Pons (tissue), 1 donor: ENCODE data around the gene GZF1.
"Not testable (repeated sequence)": the region's sequence is repeated elsewhere in the genome, so short reads cannot be mapped to it uniquely, and the experiment has no call there.

ENCODE experiments used
- DNase-seq: peaks from one replicate; pipeline ENCODE4 v3.0.0-alpha.2; 2016; ENCODE audit warnings: low spot score

Gene GZF1

GRCh38 chr20:23346002-23346401 is 16.0 kb upstream of the GZF1 start:
- DNase-seq = no peak

DNA sequence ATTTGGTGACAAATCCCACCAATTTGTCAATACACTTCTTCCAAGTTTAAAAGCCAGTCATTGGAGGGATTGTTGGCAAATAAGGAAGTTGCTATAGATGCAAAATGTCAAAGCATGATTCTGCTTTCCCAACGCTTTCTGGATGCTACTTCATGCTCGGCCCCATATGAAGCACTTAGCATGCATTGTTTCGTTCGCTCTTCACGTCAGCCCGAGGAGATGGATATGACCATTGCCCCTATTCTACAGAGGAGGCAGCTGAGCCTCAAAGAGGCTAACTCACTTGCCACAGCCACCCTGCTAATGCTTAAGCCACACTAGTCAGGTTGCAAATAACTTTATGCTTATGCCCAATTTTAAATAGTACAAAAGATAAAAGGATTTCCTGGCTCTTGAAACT is 14.2 kb upstream of the GZF1 start:
- DNase-seq = no peak

GRCh38 chr20:23348510-23348909 is 13.5 kb upstream of the GZF1 start:
- not testable (repeated sequence) for DNase-seq

DNA sequence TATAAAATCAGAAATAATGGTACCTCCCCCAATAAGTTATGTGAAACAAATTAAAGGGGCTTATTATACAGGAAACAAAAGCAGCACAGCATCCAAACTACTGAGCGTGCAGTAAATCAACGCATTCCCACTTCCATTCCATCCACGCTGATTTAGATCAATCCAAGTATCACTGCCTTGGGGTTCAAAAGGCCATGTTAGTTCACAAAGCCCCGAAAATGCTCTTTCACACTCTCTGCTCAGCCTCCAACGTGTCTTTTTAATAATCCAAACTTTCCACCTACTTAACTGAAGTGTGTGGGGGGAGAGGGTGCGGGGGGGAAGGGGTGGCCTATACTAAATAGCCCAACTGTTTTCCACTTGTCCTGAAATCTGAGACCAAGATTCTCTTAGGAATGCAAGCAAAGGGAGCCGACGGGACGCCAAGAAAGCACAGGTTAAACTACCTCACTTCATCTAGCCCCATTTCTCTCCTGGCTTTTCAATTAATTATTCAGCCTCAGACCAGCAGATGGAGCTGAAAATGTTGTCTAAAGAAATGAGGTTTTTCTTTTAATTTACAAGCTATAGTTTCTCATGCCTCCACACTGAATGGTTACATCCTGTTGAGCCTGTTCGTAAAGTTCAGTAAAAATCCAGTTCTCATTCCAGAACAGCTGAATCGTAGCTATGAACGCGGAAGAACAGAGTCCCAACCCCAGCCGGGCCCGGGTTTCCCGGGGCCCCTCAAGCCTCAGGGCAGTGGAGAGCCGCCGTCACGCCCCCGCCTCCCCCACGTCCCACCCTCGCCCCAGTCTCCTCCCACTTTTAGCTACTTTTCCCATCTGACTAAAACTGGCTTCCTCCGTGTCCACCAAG is 12.4 kb upstream of the GZF1 start:
- no peak for DNase-seq

GRCh38 chr20:23350196-23350903 is 11.6 kb upstream of the GZF1 start, which contains the start of gene NXT1:
Gene NXT1, plus strand, starts transcription at chr20:23350791. Its CDS starts 3,251 bp downstream, at chr20:23354042.
- peak; percentile 99 for DNase-seq

GRCh38 chr20:23350904-23351838 is 10.8 kb upstream of the GZF1 start:
- DNase-seq = peak; percentile 32

DNA sequence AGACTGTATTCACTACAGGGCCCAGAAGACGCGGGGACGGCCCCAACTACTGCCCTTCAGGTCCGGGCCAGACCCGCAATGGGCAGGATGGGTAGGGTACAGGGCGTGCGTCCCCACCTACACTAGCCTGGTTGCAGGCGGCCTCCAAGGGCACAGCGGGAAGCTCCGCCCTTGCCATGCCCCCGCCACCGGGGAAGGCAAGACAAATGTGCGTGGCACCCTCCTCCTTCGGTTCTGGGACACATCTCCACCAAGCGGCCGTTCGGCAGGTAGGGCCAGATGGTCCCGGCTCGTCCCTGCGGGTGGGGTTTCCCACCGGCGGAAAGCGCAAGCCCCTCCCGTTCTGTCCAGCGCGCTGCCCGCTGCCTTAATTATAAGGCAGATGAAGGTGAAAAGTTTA is 5.8 kb upstream of the GZF1 start:
- DNase-seq = no peak

DNA sequence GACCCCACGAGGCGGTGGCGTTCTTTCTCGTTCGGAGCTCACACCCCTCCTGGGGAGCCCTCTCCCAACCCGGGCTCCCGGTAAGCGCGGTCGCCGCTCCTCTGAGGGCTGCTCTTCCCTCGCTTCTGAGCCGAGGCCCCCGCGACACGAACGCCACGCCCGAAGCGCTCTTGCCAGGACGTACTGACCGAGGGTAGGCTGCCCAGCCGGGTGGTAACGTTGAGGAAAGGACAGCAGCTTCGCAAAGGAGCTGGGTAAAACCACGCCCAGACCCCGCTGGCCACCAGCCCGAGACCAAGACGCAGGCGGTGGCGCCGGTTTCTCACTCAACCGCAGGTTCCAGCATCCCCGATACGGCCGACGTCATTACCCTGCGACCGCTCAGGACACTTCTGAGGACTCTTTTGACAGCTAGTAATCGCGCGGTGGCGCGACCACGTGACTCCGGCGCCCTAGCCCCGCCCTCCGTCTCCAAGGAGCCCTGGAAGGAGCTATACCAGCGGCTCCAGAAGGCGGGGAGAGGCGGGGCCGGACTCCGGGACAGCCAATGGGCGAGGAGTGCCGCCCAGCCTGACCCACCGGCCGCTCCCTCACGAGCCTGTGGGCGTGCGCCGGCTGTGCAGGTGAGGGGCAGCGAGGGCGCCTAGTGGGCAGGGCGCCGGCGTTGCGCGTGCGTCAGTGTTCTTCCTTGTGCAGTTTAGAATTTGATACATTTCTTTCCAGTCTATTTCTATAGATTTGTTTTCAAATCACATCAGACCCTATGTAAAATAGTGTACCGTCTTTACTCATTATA is 4.0 kb upstream of the GZF1 start:
- peak; percentile 97 for DNase-seq

- DNase-seq = no peak
Measured at GRCh38 chr20:23358563-23358906, 3.4 kb upstream of the GZF1 start.

GRCh38 chr20:23358923-23359593 is 2.9 kb upstream of the GZF1 start:
- no peak for DNase-seq

- no peak for DNase-seq
Measured at GRCh38 chr20:23360531-23360930, 1.5 kb upstream of the GZF1 start.

GRCh38 chr20:23361119-23361475 is 885 bp upstream of the GZF1 start:
- peak; percentile 56 for DNase-seq

DNA sequence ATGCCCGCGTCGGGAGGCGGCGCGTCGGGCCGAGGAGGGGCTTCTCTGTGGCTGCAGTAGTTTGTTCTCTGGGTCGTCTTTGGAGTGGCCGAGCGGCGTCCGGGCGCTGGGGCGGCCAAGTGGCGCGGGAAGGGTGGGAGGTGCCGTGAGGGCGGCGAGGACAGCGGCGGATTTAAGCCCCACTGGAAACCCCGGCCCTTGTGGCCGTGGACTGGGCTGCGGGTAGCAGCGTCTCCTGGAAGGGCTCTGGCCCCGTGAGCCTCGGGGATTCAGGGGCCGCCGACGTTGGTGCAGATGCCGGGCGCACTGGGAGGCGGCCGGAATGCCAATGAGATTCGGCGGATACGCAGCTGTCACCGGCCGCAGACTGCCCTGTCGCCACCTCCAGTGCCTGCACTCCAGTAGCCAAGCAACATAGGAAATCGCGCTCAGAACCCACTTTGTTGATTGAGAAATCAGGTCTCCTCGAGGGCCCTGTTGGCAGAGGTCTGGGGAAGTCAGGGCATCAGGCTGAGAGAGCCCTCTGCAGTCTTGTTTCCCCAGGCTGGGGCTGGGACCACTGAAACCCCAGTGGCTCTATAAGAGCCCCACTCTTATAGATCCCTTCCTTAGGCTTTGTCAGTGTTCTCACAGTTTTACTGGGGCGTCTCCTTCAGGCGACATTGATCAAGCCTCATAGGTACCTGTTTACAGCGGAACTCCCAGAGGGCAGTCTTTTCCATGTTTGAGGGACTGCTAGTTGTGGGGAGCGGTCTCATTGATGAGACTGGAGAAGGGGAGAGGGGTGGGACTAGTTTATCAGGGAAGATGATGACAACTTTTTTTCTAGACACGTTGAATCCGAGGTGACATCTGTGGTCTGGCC is 642 bp downstream of the GZF1 start:
- DNase-seq = peak; percentile 38

GRCh38 chr20:23363257-23363649 is 1.3 kb downstream of the GZF1 start:
- no peak for DNase-seq

DNA sequence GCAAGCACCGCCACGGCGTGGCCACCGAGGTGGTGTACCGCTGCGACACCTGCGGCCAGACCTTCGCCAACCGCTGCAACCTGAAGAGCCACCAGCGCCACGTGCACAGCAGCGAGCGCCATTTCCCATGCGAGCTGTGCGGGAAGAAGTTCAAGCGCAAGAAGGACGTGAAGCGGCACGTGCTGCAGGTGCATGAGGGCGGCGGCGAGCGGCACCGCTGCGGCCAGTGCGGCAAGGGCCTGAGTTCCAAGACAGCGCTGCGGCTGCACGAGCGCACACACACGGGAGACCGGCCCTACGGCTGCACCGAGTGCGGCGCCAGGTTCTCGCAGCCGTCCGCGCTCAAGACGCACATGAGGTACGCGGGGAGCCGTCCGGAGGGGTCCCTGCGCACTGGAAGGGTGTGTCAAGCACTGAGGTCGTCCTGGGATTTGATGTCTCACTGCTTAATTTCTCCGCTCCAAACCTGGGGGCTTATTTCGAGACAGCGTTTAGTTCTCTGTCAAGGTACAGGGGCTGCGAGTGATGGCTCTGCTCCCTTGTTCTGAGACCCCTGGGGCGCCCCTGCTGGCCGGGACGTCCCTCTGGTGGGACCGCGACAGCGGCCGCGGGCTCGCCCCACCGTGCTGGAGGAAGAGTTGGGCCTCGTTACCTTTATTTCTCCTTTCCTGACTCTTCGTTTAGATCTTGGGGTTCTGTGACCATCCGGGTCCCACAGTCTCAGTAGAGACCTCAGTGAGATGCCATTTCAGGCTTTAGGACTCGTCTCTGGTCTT is 3.6 kb downstream of the GZF1 start:
- DNase-seq = no peak

DNA sequence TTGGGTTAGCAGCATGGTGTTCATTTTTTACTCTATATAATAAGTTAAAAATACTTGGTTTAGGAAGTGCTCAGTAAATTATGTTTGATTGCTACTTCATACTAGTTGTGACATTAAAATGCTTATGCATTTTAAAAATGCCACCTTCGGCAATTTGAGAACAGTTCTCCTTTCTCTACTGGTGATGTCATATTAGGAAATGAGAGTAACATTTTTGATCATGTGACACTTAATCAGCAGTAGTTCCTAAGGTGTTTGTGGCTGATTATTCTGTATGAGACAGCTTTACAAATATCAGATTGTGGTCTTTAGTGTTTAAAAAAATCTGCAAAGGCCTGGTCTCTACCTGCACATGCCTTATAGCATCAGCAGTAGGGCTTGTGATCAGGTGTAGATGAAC is 4.4 kb downstream of the GZF1 start:
- DNase-seq = no peak

DNA sequence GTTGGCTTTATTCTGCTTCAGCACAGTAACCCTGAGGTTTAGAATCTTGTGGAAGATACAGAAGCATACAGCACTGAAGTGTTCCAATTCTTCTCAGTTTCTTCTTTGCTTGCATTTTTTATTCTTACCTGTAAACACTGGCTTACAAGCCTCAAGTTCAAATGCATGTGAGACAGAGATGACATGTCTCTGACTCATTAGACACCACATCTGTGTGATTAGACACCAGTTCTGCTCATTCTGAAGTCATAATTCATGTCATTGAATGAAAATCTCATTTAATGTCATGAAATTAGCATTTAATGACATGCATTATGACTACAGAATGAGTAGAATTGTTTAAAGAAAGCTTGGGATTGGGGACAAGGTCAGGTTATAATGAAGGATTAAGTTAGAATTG is 5.8 kb downstream of the GZF1 start:
- no peak for DNase-seq

GRCh38 chr20:23368316-23369071 is 6.5 kb downstream of the GZF1 start:
- DNase-seq = no peak
